Omental fat pad (tissue), 4 donors: ENCODE measurements around the gene MMP17. TPM values are rescaled to one million over a fixed set of nuclear protein-coding genes. Genes with fewer than 3 reads are reported as not detected.

ENCODE experiments used
- ATAC-seq: fragments of 150-250 bp; one replicate; pipeline ENCODE4 v1.9.1; 2016; ENCODE audit warnings: mild to moderate bottlenecking, moderate library complexity; ENCODE audit not compliant: low FRiP score
- DNase-seq: peaks from one replicate; pipeline ENCODE4 v3.0.0-alpha.2; 2019; ENCODE audit warnings: low spot score
- total RNA-seq, 4 donors: library from RNA; depleted of rRNA; stranded (reverse); fragments of >200 nt; gene quantifications; one replicate each; pipeline ENCODE4 v1.1.0, GENCODE V29; 2016
- TF ChIP-seq, protein P1 (sequence below), 3 donors: fragments of 450-650 bp; IDR thresholded peaks; one replicate each; pipeline ENCODE4 v1.5.1; 2016 to 2017; ENCODE audit warnings: antibody characterized with exemption in 3 of 3, mild to moderate bottlenecking in 3 of 3, moderate library complexity in 2 of 3

MMP17 gene
- total RNA-seq, 4 donors from 2014 or later, result 2.3 to 10.9 (median 3.0) TPM

DNA sequence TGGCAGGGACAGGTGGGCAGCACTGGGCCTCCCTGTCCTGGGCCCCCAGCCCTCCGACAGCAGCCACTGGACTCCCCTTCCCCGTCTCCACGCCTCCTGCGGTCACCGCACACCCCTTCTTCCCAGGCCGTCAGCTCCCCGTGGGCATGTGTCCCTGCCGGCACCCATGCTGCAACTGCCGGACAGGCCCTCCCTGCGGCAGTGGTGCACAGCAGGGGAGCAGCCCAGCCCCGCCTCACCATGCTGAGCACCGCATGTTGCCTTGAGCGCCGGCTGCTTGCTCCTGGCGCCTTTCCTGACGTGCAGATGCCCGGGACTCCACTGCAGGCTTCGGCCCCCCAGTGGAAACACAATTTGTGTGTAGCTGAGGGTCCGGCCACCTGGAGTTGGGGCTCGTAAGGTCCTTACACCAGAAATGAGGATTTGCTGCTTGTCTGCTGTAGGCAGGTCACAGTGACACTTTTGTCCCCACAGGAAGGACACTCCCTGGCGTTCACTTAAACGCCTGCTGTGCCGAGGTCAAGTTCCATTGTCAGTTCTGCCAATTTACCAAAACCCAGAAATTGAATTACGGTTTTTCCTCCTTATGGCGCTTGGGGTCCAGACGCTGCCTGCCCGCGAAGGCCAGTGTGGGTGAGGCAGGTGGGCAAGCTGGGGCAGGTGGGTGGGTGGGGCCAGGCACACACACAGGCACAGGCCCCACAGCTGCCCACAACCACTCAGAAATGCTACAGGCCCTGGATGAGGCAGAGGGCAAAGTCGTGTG lies 28.2 kb upstream of the MMP17 start:
- TF ChIP-seq, protein P1, sequence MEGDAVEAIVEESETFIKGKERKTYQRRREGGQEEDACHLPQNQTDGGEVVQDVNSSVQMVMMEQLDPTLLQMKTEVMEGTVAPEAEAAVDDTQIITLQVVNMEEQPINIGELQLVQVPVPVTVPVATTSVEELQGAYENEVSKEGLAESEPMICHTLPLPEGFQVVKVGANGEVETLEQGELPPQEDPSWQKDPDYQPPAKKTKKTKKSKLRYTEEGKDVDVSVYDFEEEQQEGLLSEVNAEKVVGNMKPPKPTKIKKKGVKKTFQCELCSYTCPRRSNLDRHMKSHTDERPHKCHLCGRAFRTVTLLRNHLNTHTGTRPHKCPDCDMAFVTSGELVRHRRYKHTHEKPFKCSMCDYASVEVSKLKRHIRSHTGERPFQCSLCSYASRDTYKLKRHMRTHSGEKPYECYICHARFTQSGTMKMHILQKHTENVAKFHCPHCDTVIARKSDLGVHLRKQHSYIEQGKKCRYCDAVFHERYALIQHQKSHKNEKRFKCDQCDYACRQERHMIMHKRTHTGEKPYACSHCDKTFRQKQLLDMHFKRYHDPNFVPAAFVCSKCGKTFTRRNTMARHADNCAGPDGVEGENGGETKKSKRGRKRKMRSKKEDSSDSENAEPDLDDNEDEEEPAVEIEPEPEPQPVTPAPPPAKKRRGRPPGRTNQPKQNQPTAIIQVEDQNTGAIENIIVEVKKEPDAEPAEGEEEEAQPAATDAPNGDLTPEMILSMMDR (IDR thresholded peaks at IDR 0.05), result no peak
- ATAC-seq, result no peak
- DNase-seq, result no peak

DNA sequence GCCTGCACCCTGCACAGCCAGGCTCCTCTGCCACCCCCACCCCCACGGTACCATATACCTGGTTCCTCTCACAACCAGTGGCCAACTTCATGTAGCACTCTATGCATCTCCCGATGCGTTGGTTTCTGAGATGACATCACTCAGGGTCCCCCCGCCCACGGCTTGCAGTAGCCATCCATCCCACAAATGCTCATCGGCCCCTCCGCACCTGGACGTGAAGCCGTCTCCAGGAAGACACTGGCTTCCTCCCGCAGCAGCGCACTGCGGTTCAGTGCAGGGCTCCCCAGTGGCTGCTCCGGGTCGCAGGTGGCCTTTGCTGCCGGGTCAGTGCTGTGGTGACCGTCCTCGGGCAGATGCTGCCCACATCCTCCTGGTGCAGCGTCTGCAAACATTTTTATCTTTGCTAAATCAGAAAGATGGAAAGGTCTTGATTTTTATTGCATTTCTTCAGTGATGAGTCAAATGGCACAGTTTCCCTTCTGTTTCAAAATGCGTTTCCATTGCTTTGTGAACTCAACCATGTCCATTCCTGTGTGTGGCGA lies 27.5 kb upstream of the MMP17 start:
- TF ChIP-seq, protein P1 (IDR thresholded peaks at IDR 0.05), result no peak
- no peak for DNase-seq
- no peak for ATAC-seq

DNA sequence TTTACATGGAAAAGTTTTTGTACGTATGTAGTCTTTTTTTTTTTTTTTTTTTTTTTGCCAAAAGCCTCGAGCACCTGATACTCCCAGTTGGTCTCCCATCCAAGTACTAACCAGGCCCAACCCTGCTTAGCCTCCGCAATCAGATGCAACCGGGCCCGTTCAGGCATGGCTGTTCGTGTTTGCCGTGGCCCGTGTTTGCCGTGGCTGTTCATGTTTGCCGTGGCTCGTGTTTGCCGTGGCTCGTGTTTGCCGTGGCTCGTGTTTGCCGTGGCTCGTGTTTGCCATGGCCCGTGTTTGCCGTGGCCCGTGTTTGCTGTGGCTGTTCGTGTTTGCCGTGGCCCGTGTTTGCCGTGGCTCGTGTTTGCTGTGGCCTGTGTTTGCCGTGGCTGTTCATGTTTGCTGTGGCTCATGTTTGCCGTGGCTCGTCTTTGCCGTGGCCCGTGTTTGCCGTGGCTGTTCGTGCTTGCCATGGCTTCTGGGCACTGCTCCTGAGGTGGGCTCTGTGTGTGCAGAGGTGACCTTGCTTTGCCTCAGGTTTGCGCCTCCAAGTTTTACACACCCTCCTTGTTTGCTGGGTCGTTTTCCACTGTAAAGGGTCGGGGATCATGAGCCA lies 26.8 kb upstream of the MMP17 start:
- ATAC-seq (no peak), DNase-seq (no peak)
- TF ChIP-seq, protein P1 (IDR thresholded peaks at IDR 0.05), result no peak

DNA sequence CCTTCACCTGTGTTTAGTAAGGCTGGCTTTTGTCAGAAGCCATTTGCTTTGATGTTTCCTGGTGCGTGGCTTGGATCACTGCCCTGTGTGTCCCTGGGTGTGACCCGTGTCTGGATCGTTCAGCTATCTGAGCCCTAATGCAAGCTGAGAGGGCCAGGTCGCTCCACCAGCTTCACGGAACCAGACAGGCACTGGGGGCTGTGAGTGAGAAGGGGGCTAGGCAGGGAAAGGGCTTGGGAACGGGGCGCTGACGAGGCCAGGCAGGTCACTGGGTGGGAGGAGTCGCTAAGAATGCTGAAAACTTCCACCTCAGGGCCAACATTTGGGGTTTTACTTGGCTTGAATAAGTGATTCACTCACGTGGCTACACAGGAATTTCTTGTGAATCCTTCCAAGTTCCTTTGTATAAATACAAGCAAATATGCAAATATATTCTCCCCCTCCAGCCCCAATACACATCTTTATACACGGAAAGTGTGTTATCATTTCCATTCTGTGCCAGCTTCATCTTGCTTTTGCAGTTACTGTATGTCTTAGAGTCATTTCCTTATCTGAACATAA lies 24.2 kb upstream of the MMP17 start:
- peak; percentile 45 for ATAC-seq
- DNase-seq, result no peak
- TF ChIP-seq, protein P1 (IDR thresholded peaks at IDR 0.05), result no peak

DNA sequence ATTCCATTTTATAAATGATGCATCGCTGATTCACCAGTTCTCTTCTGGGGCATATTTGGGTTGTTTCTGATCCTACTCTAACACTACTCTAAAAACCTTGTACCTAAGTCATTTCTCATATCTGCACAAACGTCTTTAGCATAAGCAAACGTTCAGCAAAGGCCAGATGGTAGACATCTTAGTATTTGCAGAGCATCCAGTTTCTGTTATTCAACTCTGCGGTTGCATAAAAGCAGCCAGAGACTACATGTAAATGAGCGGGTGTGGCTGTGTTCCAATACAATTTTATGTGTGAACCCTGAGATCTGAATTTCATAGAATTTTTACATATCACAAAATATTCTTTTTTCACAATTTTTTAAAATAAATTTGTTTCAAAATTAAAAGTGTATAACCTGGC lies 22.8 kb upstream of the MMP17 start:
- no peak for DNase-seq
- ATAC-seq, result no peak

DNA sequence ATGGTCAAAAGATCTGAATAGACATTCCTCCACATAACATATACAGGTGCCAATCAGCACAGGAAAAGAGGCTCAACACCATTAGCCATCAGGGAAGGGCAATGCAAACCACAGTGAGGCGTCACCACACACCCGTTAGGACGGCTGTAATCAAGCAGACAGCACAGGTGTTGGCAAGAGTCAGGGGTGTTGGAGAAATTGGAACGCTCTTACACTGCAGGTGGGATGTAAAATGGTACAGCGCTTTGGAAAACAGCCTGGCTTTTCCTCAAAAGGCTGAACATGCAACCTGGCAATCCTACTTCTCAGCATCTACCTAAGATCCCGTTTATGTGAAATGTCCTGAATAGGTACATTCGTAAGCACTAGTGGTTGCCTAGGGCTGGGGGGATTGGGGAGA lies 21.5 kb upstream of the MMP17 start:
- DNase-seq, result no peak
- no peak for ATAC-seq
- TF ChIP-seq, protein P1 (IDR thresholded peaks at IDR 0.05), result no peak

More for the DNA sequence above, 22.8 kb upstream of the MMP17 start:
- TF ChIP-seq, protein P1 (IDR thresholded peaks at IDR 0.05), result no peak
